ENCODE measurements around the gene ACTG1.
A peak's percentile ranks its signal among the peaks of the same experiment; 100 is the strongest.

ACTG1 gene

DNA sequence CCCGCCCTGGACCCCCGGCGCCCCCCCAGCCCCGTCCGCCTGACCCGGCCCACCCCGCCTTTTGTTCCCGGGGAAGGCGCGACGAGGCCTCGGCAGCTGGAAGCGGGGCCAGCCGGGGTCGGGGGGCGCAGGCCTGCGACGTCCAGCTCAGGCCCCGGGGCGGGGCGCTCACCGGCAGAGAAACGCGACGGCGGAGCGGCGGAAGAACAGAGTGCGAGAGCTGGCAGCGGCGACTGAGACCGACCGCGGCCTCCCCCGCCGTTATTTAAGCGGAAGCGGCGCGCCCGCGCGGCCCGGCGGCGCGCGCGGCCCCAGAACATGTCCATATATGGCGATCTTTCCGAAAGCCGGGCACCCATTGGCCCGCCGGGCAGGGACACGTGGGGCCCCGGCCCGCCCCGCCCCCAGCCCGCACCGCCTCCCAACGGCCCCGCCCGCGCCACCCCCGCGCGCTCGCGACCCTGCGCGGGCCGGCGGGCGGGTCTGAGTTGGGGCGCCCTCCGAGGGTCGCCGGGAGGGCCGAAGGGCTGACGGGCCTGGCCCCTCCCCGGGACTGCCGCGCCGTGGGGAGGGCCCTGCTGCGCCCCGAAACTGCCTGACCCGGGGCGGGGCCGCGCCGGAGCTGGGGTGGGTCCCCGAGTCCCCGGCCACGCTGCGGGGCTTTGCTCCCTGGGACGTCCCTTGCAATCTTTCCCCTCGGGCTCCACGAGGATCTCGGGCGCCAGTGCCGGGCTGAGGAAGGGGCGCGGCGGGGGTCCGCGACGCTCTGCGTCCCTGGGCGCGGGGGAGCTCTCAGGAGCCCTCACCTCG lies at the start of gene ACTG1:
ACTG1 (minus strand) TSS at position 238 of the 810 bp plus-strand sequence. CDS start 445 bp downstream, outside the sequence.
- H4K20me1 ChIP-seq = peaks cover 61% of the 10 kb centered on the region
- H3K27ac ChIP-seq = peak within 1 kb of the TSS; percentile 98
- H3K9me3 ChIP-seq = peaks cover 9% of the 10 kb centered on the region; the same call in 1 of the 2 replicates
- peaks cover 40% of the 10 kb centered on the region for H3K36me3 ChIP-seq
- peak within 1 kb of the TSS; percentile 96 for H3K9ac ChIP-seq
- H3K4me1 ChIP-seq = peaks cover 46% of the 10 kb centered on the region
- peak within 1 kb of the TSS; percentile 99 for H3K4me2 ChIP-seq
- H3K27me3 ChIP-seq = no peaks in the 10 kb centered on the region
- peak within 1 kb of the TSS; percentile 97 for H3K4me3 ChIP-seq
- no peak for TF ChIP-seq Cebpa-rat (IDR thresholded peaks at IDR 0.05)

DNA sequence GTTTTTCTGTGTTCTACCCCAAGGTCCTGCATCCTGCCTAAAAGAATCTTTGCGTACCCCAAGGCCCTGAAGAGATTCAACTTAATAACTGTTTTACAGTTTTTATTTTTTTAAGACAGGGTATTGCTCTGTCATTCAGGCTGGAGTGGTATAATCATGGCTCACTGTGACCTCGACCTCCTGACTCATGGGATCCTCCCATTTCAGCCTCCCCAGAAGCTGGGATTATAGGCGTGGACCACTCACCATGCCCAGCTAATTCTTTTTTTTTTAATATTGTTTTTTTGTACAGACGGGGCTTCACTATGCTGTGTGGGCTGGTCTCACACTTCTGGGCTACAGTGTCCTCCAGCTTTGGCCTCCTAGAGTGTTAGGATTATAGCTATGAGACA lies 48.9 kb upstream of the ACTG1 start:
- peaks cover 10% of the 10 kb centered on the region for H4K20me1 ChIP-seq
- no peak overlapping the region for H3K4me3 ChIP-seq
- H3K4me2 ChIP-seq = peak overlapping the region; percentile 30
- H3K27ac ChIP-seq = no peak overlapping the region
- no peak for TF ChIP-seq Cebpa-rat (IDR thresholded peaks at IDR 0.05)
- no peaks in the 10 kb centered on the region for H3K27me3 ChIP-seq
- H3K9ac ChIP-seq = peak overlapping the region; percentile 34; the same call in 1 of the 2 replicates
- peaks cover 36% of the 10 kb centered on the region for H3K4me1 ChIP-seq
- H3K9me3 ChIP-seq = no peaks in the 10 kb centered on the region
- peaks cover 98% of the 10 kb centered on the region for H3K36me3 ChIP-seq

DNA sequence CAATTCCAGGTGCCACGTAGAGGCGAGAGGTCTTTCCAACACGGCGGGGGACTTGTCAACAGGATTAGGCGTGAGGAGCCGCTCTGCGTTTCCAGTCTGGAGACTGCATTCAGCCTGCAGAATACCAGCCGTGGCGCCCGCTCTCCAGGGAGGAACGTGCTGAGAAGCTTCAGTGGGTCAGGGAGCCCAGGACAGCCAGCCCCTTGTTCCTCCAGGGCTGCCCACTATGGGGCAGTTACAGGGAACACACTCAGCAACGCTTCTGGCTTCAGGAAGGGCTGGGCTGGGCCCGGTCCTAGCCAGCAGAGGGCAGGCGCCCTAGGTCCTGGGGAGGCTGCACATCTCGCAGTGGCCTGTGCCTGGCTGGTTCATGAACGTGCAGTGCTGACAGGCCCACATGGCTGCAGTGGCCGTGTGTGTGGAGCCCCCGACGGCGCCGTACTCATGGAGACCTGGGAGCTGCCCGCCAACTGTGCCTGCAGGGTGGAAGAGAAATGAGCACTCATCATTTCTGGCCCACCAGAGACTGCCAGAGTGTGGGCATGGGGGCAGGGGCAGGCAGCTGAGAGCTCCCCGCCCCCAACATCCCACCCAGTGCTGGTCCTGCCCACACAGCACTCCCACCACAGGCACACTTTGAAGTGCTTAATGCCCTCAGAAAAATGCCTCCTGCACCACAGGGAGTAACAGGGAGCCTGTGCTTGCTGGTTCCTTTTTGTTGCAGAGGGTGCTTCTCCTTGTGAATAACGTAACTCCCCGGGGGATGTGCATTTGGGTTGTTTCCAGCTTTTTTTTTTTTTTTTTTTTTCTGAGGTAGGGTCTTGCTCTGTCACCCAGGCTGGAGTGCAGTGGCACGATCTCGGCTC lies 46.6 kb upstream of the ACTG1 start:
- H3K9me3 ChIP-seq = no peaks in the 10 kb centered on the region
- peaks cover 31% of the 10 kb centered on the region for H3K4me1 ChIP-seq
- no peak for TF ChIP-seq Cebpa-rat (IDR thresholded peaks at IDR 0.05)
- no peak overlapping the region for H3K4me3 ChIP-seq
- H3K4me2 ChIP-seq = no peak overlapping the region
- H3K9ac ChIP-seq = no peak overlapping the region
- H3K27me3 ChIP-seq = no peaks in the 10 kb centered on the region
- 0 out of 2 replicates have a peak, but pooled peaks cover 4% of the 10 kb centered on the region for H4K20me1 ChIP-seq
- peak overlapping the region; percentile 22; the same call in 1 of the 2 replicates for H3K27ac ChIP-seq
- H3K36me3 ChIP-seq = peaks cover 84% of the 10 kb centered on the region

- H3K9ac ChIP-seq = no peak overlapping the region
- H3K9me3 ChIP-seq = no peaks in the 10 kb centered on the region
- H3K36me3 ChIP-seq = peaks cover 73% of the 10 kb centered on the region
Measured at GRCh38 chr17:81558115-81558468, 45.5 kb upstream of the ACTG1 start.

DNA sequence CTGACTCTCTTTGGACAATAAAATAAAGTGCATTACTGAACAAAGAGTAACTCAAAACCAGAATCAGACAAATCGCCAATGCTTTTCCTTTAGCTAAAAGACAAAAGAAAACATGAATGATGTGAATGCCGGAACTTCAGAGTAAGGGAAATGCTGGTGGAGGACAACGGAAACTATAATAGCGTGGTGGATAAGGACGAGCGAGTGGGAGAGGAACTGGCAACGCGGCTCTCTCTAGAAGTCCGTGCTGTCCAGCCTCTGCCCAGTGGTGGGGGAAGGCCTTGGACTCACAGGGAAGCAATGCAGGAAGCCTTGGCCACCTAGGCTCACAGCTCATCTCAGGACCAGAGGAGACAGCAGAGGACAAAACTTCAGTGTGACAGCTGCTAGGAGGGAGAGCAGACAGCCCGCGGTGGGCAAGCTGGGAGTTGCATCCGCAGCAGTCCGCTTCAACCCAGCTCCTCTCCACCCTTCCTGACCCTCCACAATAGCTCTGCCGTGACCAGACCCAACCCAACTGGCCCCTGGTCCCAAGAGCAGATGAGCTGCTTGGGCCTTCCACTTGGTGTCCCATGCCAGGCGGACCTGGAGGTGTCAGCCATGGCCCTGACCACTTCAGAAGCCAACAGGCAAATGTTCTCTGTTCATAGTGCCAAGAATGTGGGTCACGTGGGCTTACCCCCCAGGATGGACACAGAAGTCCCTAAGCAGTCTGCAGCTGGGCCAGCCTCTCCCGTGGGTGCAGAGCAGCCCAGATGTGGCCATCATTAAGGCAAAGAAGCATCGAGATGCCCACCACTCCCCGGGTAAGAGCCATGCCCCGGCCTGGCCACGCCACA lies 44.9 kb upstream of the ACTG1 start:
- Histone ChIP-seq H3K36me3 (peaks cover 67% of the 10 kb centered on the region), H3K27me3 (no peaks in the 10 kb centered on the region), H3K4me1 (peaks cover 42% of the 10 kb centered on the region), H3K9me3 (no peaks in the 10 kb centered on the region), H3K4me3 (no peak overlapping the region), H3K4me2 (no peak overlapping the region), H4K20me1 (0 out of 2 replicates have a peak, but pooled peaks cover 4% of the 10 kb centered on the region), H3K9ac (no peak overlapping the region), H3K27ac (no peak overlapping the region; the same call in 1 of the 2 replicates)
- no peak for TF ChIP-seq Cebpa-rat (IDR thresholded peaks at IDR 0.05)

More at GRCh38 chr17:81558115-81558468, 45.5 kb upstream of the ACTG1 start:
- Histone ChIP-seq H3K27me3 (no peaks in the 10 kb centered on the region), H3K4me2 (no peak overlapping the region), H3K4me3 (no peak overlapping the region), H3K27ac (no peak overlapping the region), H3K4me1 (peaks cover 42% of the 10 kb centered on the region), H4K20me1 (0 out of 2 replicates have a peak, but pooled peaks cover 4% of the 10 kb centered on the region)
- no peak for TF ChIP-seq Cebpa-rat (IDR thresholded peaks at IDR 0.05)

- 0 out of 2 replicates have a peak, but pooled peaks cover 4% of the 10 kb centered on the region for H4K20me1 ChIP-seq
- peaks cover 60% of the 10 kb centered on the region for H3K36me3 ChIP-seq
- no peak for TF ChIP-seq Cebpa-rat (IDR thresholded peaks at IDR 0.05)
- no peak overlapping the region for H3K27ac ChIP-seq
- no peak overlapping the region for H3K4me2 ChIP-seq
- no peaks in the 10 kb centered on the region for H3K27me3 ChIP-seq
- peaks cover 42% of the 10 kb centered on the region for H3K4me1 ChIP-seq
- no peak overlapping the region for H3K9ac ChIP-seq
- no peaks in the 10 kb centered on the region for H3K9me3 ChIP-seq
- no peak overlapping the region for H3K4me3 ChIP-seq
Measured at GRCh38 chr17:81556863-81557262, 44.3 kb upstream of the ACTG1 start.

DNA sequence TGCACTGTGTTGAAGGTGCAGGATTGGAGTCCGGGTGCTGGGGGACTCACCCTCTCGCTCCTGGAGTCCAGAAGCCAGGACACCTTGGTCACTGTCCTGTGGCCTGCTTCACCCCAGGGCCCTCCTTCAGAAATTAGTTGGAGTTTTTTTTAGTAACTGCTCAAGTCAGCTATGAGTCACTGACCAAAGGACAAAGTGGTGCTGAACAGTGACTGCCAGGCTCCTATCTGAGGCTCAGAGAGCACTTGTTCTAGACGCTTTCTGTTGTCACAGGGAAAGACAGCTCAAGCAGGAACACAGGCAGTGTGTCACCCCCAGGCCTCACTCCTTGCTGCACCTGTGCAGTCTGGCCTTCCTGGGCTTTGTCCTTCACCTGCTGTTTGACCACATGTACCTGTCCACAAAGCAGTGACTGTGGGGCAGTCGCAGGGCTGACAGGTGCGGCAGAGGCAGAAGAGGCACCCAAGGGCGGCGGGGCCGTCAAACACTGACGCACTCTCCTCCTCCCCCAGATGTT lies 43.6 kb upstream of the ACTG1 start:
- peaks cover 54% of the 10 kb centered on the region for H3K36me3 ChIP-seq
- H3K4me1 ChIP-seq = peaks cover 40% of the 10 kb centered on the region
- TF ChIP-seq Cebpa-rat (IDR thresholded peaks at IDR 0.05) = no peak
- H3K27ac ChIP-seq = no peak overlapping the region
- H3K4me2 ChIP-seq = no peak overlapping the region
- H3K27me3 ChIP-seq = no peaks in the 10 kb centered on the region
- peaks cover 9% of the 10 kb centered on the region for H4K20me1 ChIP-seq
- no peak overlapping the region for H3K9ac ChIP-seq
- no peaks in the 10 kb centered on the region for H3K9me3 ChIP-seq
- H3K4me3 ChIP-seq = no peak overlapping the region

GRCh38 chr17:81553616-81554181 lies 41.1 kb upstream of the ACTG1 start:
- Histone ChIP-seq H3K27me3 (no peaks in the 10 kb centered on the region), H3K36me3 (peaks cover 54% of the 10 kb centered on the region), H3K27ac (peak overlapping the region; percentile 52), H3K9me3 (no peaks in the 10 kb centered on the region), H3K9ac (peak overlapping the region; percentile 55), H4K20me1 (peaks cover 33% of the 10 kb centered on the region), H3K4me3 (peak overlapping the region; percentile 98), H3K4me2 (peak overlapping the region; percentile 100), H3K4me1 (peaks cover 37% of the 10 kb centered on the region)
- no peak for TF ChIP-seq Cebpa-rat (IDR thresholded peaks at IDR 0.05)

All from BLaER1 (cell line).